Mucosa of stomach (tissue), 1 donor: ENCODE data around the gene CERK.

Experiments
- H3K27me3 ChIP-seq: one replicate; pipeline ENCODE4 v1.7.0; 2013; ENCODE audit warnings: mild to moderate bottlenecking, low read length; ENCODE audit not compliant: control insufficient read depth, insufficient read depth
- H3K36me3 ChIP-seq: one replicate; pipeline ENCODE4 v1.7.0; 2013; ENCODE audit warnings: low read length; ENCODE audit not compliant: control insufficient read depth, insufficient read depth
- H3K4me1 ChIP-seq: one replicate; pipeline ENCODE4 v1.7.0; 2013; ENCODE audit warnings: mild to moderate bottlenecking, low read length; ENCODE audit not compliant: control insufficient read depth, insufficient read depth
- H3K4me3 ChIP-seq: one replicate; pipeline ENCODE4 v1.7.0; 2013; ENCODE audit warnings: low read length
- H3K9ac ChIP-seq: one replicate; pipeline ENCODE4 v1.7.0; 2013; ENCODE audit warnings: mild to moderate bottlenecking, low read length, moderate library complexity
- H3K9me3 ChIP-seq: one replicate; pipeline ENCODE4 v1.7.0; 2013; ENCODE audit warnings: mild to moderate bottlenecking, low read length, moderate library complexity; ENCODE audit not compliant: control insufficient read depth
- donor health status: Pancreatic carcinoma.

The CERK gene

GRCh38 chr22:46719921-46720320 is 18.1 kb downstream of the CERK start:
- Histone ChIP-seq H3K4me3 (no peak overlapping the region), H3K9ac (no peak overlapping the region), H3K4me1 (no peaks in the 10 kb centered on the region), H3K9me3 (no peaks in the 10 kb centered on the region), H3K36me3 (no peaks in the 10 kb centered on the region), H3K27me3 (no peaks in the 10 kb centered on the region)

- Histone ChIP-seq H3K9me3 (no peaks in the 10 kb centered on the region), H3K4me3 (no peak overlapping the region), H3K36me3 (peaks cover 4% of the 10 kb centered on the region), H3K27me3 (no peaks in the 10 kb centered on the region), H3K9ac (no peak overlapping the region), H3K4me1 (no peaks in the 10 kb centered on the region)
Observed at GRCh38 chr22:46714550-46714949, 23.5 kb downstream of the CERK start.

- H3K36me3 ChIP-seq: peaks cover 13% of the 10 kb centered on the region
- H3K27me3 ChIP-seq: no peaks in the 10 kb centered on the region
- peaks cover 11% of the 10 kb centered on the region for H3K4me1 ChIP-seq
- H3K4me3 ChIP-seq: no peak overlapping the region
- H3K9ac ChIP-seq: no peak overlapping the region
- no peaks in the 10 kb centered on the region for H3K9me3 ChIP-seq
Observed at GRCh38 chr22:46712288-46712687, 25.8 kb downstream of the CERK start.

- Histone ChIP-seq H3K4me1 (peaks cover 11% of the 10 kb centered on the region), H3K36me3 (peaks cover 13% of the 10 kb centered on the region), H3K4me3 (no peak overlapping the region)
Observed at GRCh38 chr22:46710806-46711205, 27.2 kb downstream of the CERK start.

GRCh38 chr22:46708766-46709330 is 29.2 kb downstream of the CERK start:
- no peak overlapping the region for H3K4me3 ChIP-seq
- no peak overlapping the region for H3K9ac ChIP-seq
- peaks cover 11% of the 10 kb centered on the region for H3K4me1 ChIP-seq
- H3K9me3 ChIP-seq: no peaks in the 10 kb centered on the region
- H3K36me3 ChIP-seq: peaks cover 13% of the 10 kb centered on the region
- H3K27me3 ChIP-seq: peaks cover 6% of the 10 kb centered on the region

More at GRCh38 chr22:46710806-46711205, 27.2 kb downstream of the CERK start:
- no peak overlapping the region for H3K9ac ChIP-seq
- no peaks in the 10 kb centered on the region for H3K9me3 ChIP-seq
- peaks cover 4% of the 10 kb centered on the region for H3K27me3 ChIP-seq

GRCh38 chr22:46707827-46708570 is 30.1 kb downstream of the CERK start:
- H3K27me3 ChIP-seq: peaks cover 6% of the 10 kb centered on the region
- no peak overlapping the region for H3K9ac ChIP-seq
- H3K4me3 ChIP-seq: no peak overlapping the region
- H3K36me3 ChIP-seq: peaks cover 13% of the 10 kb centered on the region
- H3K9me3 ChIP-seq: no peaks in the 10 kb centered on the region
- H3K4me1 ChIP-seq: peaks cover 11% of the 10 kb centered on the region

GRCh38 chr22:46707305-46707704 is 30.7 kb downstream of the CERK start:
- Histone ChIP-seq H3K4me1 (peaks cover 11% of the 10 kb centered on the region), H3K4me3 (no peak overlapping the region), H3K36me3 (peaks cover 13% of the 10 kb centered on the region)

GRCh38 chr22:46706060-46706459 is 32.0 kb downstream of the CERK start:
- Histone ChIP-seq H3K9ac (no peak overlapping the region), H3K4me1 (peaks cover 11% of the 10 kb centered on the region), H3K27me3 (peaks cover 6% of the 10 kb centered on the region), H3K4me3 (no peak overlapping the region), H3K9me3 (no peaks in the 10 kb centered on the region), H3K36me3 (peaks cover 13% of the 10 kb centered on the region)

More at GRCh38 chr22:46707305-46707704, 30.7 kb downstream of the CERK start:
- peaks cover 6% of the 10 kb centered on the region for H3K27me3 ChIP-seq
- H3K9me3 ChIP-seq: no peaks in the 10 kb centered on the region
- H3K9ac ChIP-seq: no peak overlapping the region

- peaks cover 6% of the 10 kb centered on the region for H3K36me3 ChIP-seq
- H3K9ac ChIP-seq: no peak overlapping the region
- H3K4me1 ChIP-seq: peaks cover 11% of the 10 kb centered on the region
- H3K27me3 ChIP-seq: peaks cover 6% of the 10 kb centered on the region
- no peaks in the 10 kb centered on the region for H3K9me3 ChIP-seq
- no peak overlapping the region for H3K4me3 ChIP-seq
Observed at GRCh38 chr22:46703996-46704370, 34.1 kb downstream of the CERK start.

GRCh38 chr22:46703171-46703995 is 34.7 kb downstream of the CERK start:
- Histone ChIP-seq H3K36me3 (peaks cover 2% of the 10 kb centered on the region), H3K9ac (no peak overlapping the region), H3K27me3 (peaks cover 6% of the 10 kb centered on the region), H3K4me1 (peaks cover 9% of the 10 kb centered on the region), H3K9me3 (no peaks in the 10 kb centered on the region), H3K4me3 (no peak overlapping the region)

GRCh38 chr22:46701262-46701661 is 36.8 kb downstream of the CERK start:
- Histone ChIP-seq H3K9ac (no peak overlapping the region), H3K9me3 (no peaks in the 10 kb centered on the region), H3K36me3 (no peaks in the 10 kb centered on the region), H3K27me3 (peaks cover 6% of the 10 kb centered on the region), H3K4me3 (no peak overlapping the region), H3K4me1 (no peaks in the 10 kb centered on the region)

GRCh38 chr22:46699091-46699490 is 39.0 kb downstream of the CERK start:
- Histone ChIP-seq H3K9ac (no peak overlapping the region), H3K4me3 (no peak overlapping the region), H3K4me1 (no peaks in the 10 kb centered on the region), H3K27me3 (no peaks in the 10 kb centered on the region), H3K36me3 (peaks cover 19% of the 10 kb centered on the region), H3K9me3 (no peaks in the 10 kb centered on the region)
